Measurements from ENCODE around the gene APEH. TPM values are rescaled to one million over a fixed set of nuclear protein-coding genes. Genes with fewer than 3 reads are reported as not detected.

Gene APEH
- total RNA-seq, 1 donor: 87.7 TPM

DNA sequence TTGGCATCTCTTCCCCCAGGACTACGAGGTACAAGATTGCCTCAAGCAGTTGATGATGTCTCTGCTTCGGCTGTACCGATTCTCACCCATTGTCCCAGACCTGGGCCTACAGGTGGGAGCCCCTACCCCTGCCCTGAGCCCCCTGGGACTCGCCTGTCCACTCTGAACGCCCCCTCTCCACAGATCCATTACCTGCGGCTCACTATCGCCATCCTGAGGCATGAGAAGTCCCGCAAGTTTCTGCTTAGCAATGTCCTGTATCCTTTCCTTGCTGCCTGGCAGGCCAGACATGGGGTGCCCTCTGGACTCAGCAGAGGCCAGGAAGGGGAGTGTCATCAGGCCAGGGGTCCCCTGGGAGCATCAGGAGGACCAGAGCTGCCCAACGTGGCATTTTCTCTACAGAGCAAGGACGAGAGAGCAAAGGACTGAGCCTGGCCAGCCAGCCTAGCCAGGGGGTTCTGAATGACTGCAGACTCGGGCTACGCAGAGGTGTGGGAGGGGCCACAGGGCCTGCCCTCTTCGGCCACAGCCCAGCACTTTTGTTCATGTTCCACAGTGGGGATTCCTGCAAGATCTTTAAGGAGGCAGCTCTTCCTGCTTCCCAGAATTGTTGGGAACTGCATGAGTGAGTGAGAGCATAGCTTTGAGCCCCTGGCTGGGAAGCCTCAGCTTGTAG, 26.4 kb downstream of the APEH start:
- no peak overlapping the region for H3K4me3 ChIP-seq (ENCODE audit: low read depth, low read length)
- TF ChIP-seq, protein P1, sequence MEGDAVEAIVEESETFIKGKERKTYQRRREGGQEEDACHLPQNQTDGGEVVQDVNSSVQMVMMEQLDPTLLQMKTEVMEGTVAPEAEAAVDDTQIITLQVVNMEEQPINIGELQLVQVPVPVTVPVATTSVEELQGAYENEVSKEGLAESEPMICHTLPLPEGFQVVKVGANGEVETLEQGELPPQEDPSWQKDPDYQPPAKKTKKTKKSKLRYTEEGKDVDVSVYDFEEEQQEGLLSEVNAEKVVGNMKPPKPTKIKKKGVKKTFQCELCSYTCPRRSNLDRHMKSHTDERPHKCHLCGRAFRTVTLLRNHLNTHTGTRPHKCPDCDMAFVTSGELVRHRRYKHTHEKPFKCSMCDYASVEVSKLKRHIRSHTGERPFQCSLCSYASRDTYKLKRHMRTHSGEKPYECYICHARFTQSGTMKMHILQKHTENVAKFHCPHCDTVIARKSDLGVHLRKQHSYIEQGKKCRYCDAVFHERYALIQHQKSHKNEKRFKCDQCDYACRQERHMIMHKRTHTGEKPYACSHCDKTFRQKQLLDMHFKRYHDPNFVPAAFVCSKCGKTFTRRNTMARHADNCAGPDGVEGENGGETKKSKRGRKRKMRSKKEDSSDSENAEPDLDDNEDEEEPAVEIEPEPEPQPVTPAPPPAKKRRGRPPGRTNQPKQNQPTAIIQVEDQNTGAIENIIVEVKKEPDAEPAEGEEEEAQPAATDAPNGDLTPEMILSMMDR (IDR thresholded peaks at IDR 0.05; ENCODE audit: insufficient read depth, low read length): no peak
- no peak for DNase-seq (ENCODE audit: low read depth)

DNA sequence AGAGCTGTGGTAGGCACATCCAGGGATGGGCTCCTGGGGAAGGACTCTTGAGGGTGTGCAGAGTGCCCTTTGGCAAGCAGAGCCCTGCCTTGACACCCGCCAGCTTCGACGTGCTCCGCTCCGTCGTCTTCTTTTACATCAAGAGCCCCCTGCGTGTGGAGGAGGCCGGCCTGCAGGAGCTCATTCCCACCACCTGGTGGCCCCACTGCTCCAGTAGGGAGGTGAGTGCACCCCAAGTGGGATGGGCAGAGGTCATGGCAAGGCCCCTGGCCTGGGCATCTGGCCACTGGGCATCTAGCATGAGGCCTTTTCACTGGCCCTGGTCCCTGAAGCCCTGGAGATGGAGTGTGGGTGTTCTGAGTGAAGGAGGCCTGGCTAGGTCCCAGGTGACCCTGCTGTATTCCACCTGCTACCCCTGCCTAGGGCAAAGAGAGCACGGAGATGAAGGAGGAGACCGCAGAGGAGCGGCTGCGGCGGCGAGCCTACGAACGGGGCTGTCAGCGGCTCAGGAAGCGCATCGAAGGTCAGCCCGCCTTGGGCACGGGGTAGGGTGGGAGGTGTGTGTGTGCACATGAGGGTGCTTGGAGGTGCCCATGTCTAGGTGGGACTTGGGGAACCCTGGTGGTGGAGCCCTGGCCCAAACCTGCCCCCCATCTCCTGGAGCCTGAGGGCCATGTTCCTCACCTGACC, 27.4 kb downstream of the APEH start:
- TF ChIP-seq, protein P1 (IDR thresholded peaks at IDR 0.05; ENCODE audit: insufficient read depth, low read length): peak; percentile 49
- no peak for DNase-seq (ENCODE audit: low read depth)
- H3K4me3 ChIP-seq (ENCODE audit: low read depth, low read length): no peak overlapping the region

DNA sequence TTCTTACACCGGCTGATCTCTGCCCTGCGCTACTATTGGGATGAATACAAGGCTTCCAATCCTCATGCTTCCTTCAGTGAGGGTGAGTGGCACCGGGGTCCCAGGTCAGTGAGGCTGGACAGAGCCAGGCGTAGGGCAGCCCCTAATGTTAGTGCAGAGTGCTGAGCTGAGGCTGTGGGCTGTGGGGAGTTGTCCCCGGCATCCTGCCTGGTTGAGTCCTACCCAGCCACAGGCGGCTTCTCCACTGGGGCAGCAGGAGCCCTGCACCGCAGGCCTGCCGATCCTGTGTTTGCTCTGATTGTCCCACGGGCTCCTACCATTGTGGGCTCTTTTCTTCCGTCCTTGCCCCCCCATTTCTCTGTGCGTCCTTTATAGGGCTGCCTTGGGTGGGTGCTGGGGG, 28.5 kb downstream of the APEH start:
- TF ChIP-seq, protein P1 (IDR thresholded peaks at IDR 0.05; ENCODE audit: insufficient read depth, low read length): no peak
- DNase-seq (ENCODE audit: low read depth): no peak
- no peak overlapping the region for H3K4me3 ChIP-seq (ENCODE audit: low read depth, low read length)

DNA sequence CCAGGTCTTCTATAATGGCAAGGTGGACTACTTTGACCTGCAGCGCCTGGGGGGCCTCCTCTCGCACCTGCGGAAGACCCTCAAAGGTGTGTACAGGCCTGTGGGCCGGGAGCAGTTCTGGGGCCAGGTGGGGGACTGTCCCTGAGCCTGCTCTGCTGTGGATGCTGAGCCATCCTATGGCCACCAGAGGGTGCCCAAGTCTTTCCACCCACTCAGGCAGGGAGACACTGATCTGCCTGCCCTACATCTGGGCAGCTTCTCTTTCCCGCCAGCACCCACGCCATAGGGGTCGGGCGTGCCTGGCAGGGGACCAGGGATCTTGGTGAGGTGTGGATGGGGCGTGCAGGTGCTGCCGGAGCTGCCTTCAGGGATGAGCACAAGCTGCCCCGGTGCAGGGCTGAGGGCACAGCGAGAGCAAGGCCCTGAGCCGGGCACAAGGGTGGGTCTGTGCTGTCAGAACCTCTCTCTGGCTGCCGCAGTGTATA, 29.3 kb downstream of the APEH start:
- DNase-seq (ENCODE audit: low read depth): peak; percentile 58
- no peak overlapping the region for H3K4me3 ChIP-seq (ENCODE audit: low read depth, low read length)
- TF ChIP-seq, protein P1 (IDR thresholded peaks at IDR 0.05; ENCODE audit: insufficient read depth, low read length): peak; percentile 87

DNA sequence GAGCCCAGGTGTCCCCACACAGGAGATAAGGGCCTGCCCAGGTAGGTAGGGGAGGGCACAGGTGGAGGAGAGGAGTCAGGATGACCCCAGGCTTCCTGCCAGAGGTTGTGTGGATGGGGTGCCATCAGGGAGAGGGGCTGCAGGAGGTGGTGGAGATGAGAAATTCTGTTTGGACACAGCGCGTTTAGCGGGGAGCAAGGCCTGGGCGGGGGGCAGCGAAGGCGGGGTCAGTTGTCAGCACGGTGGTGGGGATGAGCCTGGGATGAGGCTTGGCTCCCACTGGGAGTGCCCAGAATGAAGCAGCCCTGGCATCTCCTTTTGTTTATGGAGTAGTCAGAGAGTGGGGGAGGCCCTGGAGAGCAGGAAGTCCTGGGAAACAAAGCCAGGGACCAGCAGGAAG, 29.8 kb downstream of the APEH start:
- TF ChIP-seq, protein P1 (IDR thresholded peaks at IDR 0.05; ENCODE audit: insufficient read depth, low read length): no peak
- no peak for DNase-seq (ENCODE audit: low read depth)

DNA sequence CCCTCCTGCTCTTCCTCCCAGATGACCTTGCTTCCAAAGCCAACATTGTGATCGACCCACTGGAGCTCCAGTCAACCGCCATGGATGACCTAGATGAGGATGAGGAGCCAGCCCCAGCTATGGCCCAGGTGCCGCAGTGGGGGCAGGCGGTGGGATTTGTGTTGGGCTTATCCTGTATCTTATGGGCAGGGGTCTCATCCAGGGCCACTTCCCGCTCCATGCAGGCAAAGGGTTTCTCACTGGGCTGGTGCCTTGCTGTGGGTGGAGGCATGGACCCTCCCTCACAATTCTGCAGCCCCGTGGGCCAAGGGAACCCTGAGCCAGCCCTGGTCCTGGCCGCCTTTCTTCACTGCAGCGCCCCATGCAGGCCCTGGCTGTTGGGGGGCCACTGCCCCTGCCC, 30.5 kb downstream of the APEH start:
- no peak for DNase-seq (ENCODE audit: low read depth)
- TF ChIP-seq, protein P1 (IDR thresholded peaks at IDR 0.05; ENCODE audit: insufficient read depth, low read length): no peak
- H3K4me3 ChIP-seq (ENCODE audit: low read depth, low read length): no peak overlapping the region

More for the DNA sequence above, 29.8 kb downstream of the APEH start:
- no peak overlapping the region for H3K4me3 ChIP-seq (ENCODE audit: low read depth, low read length)

All from fibroblast of the aortic adventitia (primary cell).